Stimulated activated CD4-positive, alpha-beta T cell treated with anti-CD3 and anti-CD28 coated beads, Interleukin-12 subunit alpha, Interleukin-12 subunit beta, amount 100 ng/mL, for 4 hours (primary cell): ENCODE measurements around the gene POLDIP2.

Experiments used
- DNase-seq: peaks from one replicate; pipeline ENCODE4 v3.0.0-alpha.2; 2020

Gene POLDIP2

GRCh38 chr17:28315846-28316705 is 41.3 kb downstream of the POLDIP2 start:
- DNase-seq = no peak

- DNase-seq = no peak
These were observed 43.5 kb downstream of the POLDIP2 start for GRCh38 chr17:28313841-28314240.

GRCh38 chr17:28306954-28307401 is 50.3 kb downstream of the POLDIP2 start:
- no peak for DNase-seq

GRCh38 chr17:28298449-28298848 is 58.9 kb downstream of the POLDIP2 start:
- no peak for DNase-seq
